GM23248 (cell line): ENCODE data around the gene CNTNAP5.

Source experiments
- EZH2 ChIP-seq: fragments of 200-600 bp; sonication (generic); IDR thresholded peaks from 2 replicates; pipeline ENCODE4 v1.6.1; 2018; ENCODE audit warnings: antibody characterized with exemption, mild to moderate bottlenecking; ENCODE audit not compliant: insufficient read depth, poor library complexity, severe bottlenecking
- EZH2phosphoT487 ChIP-seq: fragments of 200-600 bp; sonication (generic); IDR thresholded peaks from 2 replicates; pipeline ENCODE4 v1.6.1; 2018; ENCODE audit warnings: antibody characterized with exemption, moderate library complexity, mild to moderate bottlenecking, low read depth; ENCODE audit not compliant: insufficient read depth

GRCh38 chr2:124283096-124283495 lies 258.0 kb downstream of the CNTNAP5 start:
- TF ChIP-seq EZH2phosphoT487 (no peak), EZH2 (no peak)
